SK-N-DZ (cell line): ENCODE measurements around the gene NOTCH3.

Experiments used
- DNase-seq: peaks from one replicate; pipeline ENCODE4 v3.0.0-alpha.2; 2015; ENCODE audit warnings: low spot score

NOTCH3 gene

DNA sequence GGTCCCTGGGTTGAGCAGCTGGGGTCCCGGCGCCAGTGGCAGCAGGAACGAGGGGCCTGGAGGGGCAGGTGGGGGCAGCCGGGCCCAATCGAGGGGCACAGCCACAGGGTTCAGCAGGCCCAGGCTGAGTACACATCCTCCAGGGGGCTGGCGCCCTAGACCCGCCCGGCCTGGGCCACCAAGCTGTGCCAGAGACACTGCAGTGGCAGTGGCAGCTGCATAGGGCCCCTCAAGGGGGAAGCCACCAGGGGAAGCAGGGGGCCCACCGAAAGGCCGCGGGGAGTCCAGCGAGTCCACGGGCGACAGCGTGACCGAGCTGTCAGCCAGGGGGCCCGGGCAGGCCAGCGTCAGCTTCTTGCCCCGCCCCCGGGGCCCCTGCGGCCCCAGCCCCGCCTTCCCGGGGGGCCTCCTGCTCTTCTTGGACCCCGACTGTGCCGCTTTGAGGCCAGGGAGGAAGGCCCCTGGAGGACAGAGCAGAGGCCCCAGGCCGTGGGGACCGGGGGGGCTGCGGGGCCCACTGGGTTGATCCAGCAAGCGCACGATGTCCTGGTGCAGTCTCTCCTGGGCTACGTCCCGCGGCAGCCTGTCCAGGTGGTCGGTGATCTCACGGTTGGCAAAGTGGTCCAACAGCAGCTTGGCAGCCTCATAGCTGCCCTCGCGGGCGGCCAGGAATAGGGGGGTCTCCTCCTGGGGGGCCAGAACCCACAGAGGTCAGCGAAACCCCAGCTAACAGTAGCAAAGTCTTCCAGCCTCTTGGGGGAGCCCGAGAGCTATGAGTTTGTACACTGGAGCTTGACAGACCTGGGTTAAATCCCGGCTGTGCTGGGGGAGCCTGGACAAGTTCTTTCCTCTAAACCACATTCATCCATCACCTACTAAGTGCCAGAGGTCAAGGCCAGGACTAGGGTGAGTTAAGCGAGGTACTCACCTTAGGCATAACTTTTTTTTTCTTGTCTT is 39.5 kb downstream of the NOTCH3 start:
- no peak for DNase-seq

GRCh38 chr19:15159251-15159650 is 41.5 kb downstream of the NOTCH3 start:
- DNase-seq = no peak

GRCh38 chr19:15156391-15156790 is 44.4 kb downstream of the NOTCH3 start:
- no peak for DNase-seq

DNA sequence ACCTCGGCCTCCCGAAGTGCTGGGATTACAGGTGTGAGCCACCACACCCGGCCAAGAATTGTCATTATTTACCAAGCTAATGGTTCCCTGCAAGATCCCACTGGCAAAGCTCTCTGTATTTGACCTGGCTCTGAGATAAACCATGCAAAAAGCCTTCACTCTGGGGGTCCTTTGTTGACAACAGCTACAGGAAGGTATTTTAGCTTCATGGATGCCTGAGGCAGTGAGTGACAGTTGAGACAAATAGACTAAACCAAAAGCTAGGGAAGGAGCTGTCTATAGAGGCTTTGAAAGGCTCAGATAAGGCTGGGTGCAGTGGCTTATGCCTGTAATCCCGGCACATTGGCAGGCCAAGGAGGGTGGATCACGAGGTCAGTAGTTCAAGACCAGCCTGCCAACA is 45.5 kb downstream of the NOTCH3 start:
- no peak for DNase-seq

GRCh38 chr19:15154002-15154612 is 46.7 kb downstream of the NOTCH3 start:
- peak; percentile 29 for DNase-seq

DNA sequence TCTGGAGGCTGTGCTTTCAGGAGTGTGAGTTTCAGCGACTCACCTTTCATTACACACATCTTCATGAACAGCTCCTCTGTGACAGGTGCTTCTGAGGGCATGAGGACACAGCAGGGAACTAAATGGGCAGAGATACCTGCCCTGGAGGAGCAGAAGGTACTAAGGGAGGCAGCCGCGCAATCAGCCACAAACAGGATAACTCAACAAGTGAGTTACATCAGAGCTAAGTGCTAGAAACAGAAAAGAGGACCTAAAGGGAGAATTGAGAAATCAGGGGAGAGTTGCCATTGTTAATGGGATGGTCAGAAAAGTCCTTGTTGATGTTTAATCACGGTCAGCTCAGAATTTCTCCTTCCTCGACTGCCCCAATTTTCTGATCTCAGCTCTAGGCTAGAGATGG is 51.1 kb downstream of the NOTCH3 start:
- no peak for DNase-seq

GRCh38 chr19:15147090-15147489 is 53.7 kb downstream of the NOTCH3 start:
- DNase-seq = no peak

DNA sequence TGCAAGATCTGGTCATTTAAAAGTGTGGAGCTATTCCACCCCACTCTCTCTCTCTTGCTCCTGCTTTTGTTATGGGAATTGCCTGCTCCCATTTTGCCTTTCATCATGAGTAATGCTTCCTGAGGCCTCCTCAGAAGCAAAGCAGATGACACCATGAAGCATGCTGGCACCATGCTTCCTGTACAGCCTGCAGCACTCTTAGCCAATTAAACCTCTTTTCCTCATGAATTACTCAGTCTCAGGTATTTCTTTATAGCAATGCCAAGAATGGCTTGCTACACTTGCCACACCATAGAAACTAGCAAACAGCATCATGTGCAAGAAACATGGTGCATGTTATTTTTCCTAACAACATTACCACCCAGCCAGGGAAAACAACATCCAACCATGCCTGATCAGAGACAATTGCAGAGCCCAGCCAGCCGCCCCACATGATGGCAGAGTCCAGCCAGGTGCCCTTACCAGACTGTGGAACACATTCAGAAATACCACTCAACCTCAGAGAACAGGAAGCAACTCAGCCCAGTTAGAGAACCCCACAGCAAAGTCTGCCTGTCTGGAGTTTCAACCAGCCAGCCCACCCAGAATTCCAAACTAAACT is 56.6 kb downstream of the NOTCH3 start:
- no peak for DNase-seq

DNA sequence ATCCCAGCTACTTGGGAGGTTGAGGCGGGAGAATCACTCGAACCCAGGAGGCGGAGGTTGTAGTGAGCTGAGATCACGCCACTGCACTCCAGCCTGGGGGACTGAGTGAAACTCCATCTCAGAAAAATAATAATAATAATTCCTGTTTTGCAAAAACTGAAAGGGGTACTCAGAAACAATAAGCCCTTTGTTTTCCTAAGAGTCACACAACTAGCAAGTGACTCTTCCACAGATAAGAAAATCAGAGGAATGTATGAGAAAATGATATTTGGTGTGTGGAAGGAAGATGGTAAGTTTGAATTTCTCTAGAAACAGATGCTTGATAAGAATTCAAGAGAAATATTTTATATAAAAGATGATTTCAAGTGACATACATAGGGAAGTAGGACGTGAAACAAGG is 58.5 kb downstream of the NOTCH3 start:
- DNase-seq = no peak

GRCh38 chr19:15141143-15141542 is 59.7 kb downstream of the NOTCH3 start:
- DNase-seq = no peak

GRCh38 chr19:15138427-15138826 is 62.4 kb downstream of the NOTCH3 start:
- no peak for DNase-seq

DNA sequence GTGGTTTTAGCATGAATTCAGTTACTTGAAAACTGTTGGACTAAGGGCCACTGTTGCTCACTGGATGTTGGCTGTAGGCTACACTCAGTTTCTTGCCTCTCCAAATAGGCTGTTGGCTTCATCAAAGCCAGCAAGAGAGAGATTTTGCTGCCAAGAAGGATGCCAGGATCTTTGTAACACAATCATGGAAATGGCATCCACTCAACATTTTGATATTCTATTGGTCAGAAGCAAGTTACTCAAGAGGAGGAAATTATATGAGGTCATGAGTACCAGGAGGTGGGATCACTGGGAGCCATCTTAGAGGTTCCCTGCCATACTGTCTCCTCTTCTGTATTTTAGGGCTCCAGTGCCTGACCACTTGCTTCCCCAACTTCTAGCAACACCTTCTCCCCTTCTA is 63.0 kb downstream of the NOTCH3 start:
- DNase-seq = no peak

GRCh38 chr19:15136234-15136954 is 64.4 kb downstream of the NOTCH3 start:
- DNase-seq = no peak

- no peak for DNase-seq
Measured at GRCh38 chr19:15129856-15130585, 70.8 kb downstream of the NOTCH3 start.

DNA sequence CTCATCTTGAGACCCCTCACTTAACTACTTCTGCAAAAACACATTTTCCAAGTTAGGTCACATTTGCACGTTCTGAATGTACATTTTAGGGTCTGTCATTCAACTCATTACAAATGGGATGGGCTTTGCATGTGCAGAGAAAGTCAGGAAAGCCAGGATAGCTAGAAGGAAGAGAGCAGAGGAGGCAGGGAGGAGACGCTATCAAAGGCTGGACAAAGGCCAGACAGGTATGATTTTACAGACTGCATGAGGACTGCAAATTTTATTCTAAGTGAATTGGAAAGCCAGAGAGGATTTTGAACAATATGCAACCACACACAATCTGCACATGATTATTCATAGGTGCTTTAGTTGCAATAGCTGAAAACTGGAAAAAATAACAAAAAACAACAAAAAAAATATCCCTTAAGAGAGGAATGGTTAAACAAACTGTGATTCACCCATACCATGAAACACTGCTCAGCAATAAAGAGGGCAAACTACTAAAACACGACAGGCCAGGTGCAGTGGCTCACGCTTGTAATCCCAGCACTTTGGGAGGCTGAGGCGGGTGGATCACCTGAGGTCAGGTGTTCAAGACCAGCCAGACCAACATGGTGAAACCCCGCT is 72.5 kb downstream of the NOTCH3 start:
- no peak for DNase-seq

DNA sequence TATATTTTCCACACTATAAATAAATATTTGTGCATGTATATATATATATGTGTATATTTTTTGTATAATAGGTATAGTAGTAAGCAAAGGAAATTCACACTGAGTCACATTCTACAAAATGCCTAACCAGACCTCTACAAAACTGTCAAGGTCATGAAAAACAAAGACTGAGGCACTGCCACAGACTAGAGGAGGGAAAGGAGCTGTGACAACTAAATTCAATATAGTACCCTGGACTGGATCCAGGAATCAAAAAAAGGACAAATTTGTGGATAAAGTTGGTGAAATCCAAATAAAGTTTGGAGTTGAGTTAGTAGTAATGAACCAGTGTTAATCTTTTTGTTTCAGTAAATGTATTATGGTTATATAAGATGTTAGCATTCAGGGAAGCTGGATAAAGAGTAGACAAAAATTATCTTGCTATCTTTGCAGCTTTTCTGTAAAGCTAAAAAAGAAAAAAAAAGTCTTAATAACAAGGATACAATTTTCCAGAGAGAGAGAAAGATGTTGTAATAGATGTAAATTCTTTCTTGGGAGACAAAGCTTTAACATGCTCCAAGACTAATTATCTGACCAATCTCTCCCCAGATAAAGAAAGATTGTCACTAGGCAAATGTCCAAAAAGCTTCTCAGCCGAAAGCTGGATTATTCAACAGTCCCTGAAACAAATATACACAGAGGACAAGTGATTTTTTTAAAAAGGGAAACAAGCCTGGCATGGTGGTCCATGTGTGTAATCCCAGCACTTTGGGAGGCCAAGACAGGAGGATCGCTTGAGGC is 74.5 kb downstream of the NOTCH3 start:
- no peak for DNase-seq

DNA sequence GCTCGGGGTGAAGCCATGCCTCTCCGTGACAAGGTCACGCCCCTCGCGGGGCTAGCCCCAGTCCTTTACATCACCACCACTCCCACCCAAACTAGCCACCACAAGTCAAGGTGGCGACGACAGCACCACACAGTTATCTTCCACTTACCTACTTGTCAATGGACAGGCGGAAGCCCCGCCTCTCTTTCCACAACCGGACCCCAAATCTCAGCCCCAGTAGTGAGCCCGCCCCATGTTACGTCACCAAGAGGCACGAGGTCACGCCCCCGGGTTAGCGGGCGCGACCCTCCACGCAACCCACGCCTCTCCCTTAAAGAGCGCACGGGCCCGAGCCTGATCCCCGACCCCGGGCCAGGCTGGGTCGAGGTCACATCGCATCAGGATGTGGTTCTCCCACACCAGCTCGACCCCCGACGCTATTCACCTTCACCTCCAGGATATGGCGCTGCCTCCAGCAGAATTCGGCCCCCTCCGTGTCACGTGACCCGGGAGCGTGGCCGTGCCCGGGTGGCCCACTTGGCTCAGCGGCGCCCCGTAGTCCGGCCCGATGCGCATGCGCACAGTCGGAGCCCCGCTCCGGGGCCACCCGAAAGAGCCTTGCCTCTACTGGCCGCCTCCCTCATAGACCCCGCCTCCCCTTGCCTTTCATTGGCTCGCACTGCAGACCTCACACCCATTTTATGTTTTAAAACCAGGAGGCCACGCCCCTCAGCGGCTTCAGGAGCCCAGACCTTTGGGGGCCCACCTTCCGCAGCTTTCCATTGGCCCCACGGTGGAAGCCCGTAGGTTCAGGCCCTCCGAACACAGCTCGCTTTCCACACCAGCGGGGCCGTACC is 75.3 kb downstream of the NOTCH3 start:
- DNase-seq = peak; percentile 98

DNA sequence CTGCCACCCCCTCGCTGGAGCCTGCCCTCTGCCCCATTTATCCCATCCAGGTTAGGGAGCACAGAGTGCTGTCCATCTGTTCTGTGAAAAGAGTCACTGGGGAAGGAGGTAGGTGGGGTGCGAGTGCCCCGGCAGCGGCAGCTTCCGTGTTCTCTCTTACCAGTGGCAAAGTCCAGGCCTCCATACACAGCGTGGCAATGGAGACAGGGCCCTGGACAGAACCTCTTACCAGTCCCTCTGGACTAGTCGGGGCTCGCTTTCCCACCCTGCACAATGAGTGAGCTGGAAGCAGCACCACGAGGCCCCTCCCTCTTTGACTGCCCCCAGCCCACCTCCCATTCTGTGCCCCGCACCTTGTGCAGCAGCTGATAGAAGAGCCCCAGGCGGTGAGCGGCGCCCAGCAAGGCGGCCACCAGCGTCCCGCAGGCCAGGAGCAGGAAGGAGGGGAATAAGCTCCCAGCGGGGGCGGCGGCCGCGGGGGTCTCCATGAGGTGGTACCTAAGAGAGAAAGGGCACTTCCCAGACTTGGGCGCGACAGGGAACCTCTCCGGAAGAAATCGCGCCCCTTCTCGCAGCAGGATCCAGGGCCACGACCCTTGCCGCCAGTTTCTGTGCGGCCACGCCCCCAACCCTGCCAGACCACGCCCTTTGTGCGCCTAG is 76.1 kb downstream of the NOTCH3 start:
- DNase-seq = no peak

GRCh38 chr19:15123900-15124299 is 76.9 kb downstream of the NOTCH3 start:
- no peak for DNase-seq
